WTC11 (cell line): ENCODE measurements around the gene CCDC8. TPM values are rescaled to one million over a fixed set of nuclear protein-coding genes. Genes with fewer than 3 reads are reported as not detected.

Experiments used
- ATAC-seq: fragments of 200-7000 bp; cut with Tn5 transposase; 2 replicates; pipeline ENCODE4 v1.10.0; 2021; ENCODE audit warnings: mild to moderate bottlenecking, moderate library complexity
- CTCF ChIA-PET: fragments of 300-600 bp; sonication (Branson Sonifier 250); formaldehyde crosslinking; loops from one replicate; lab custom pipeline; 2021; ENCODE audit warnings: antibody characterized with exemption; lab: Charles Lee
- POLR2A ChIA-PET: fragments of 350-600 bp; sonication (Branson Sonifier 250); formaldehyde crosslinking; loops from one replicate; lab custom pipeline; 2021; ENCODE audit warnings: antibody characterized with exemption; lab: Charles Lee
- DNase-seq: peaks from one replicate; pipeline ENCODE4 v3.0.0; 2021; ENCODE audit warnings: low spot score
- H3K27ac Mint-ChIP-seq: 2 replicates; pipeline ENCODE4 v1.8.0; 2021; ENCODE audit warnings: mixed read lengths
- H3K27me3 Mint-ChIP-seq: 2 replicates; pipeline ENCODE4 v1.8.0; 2021; ENCODE audit warnings: low read depth, mild to moderate bottlenecking, moderate library complexity, mixed read lengths
- H3K36me3 Mint-ChIP-seq: 2 replicates; pipeline ENCODE4 v1.8.0; 2021; ENCODE audit warnings: mixed read lengths
- H3K4me1 Mint-ChIP-seq: 2 replicates; pipeline ENCODE4 v1.8.0; 2022; ENCODE audit warnings: mixed read lengths
- H3K4me3 Mint-ChIP-seq: 2 replicates; pipeline ENCODE4 v1.8.0; 2021; ENCODE audit warnings: mild to moderate bottlenecking, moderate library complexity, mixed read lengths
- H3K9me3 Mint-ChIP-seq: 2 replicates; pipeline ENCODE4 v1.8.0; 2021; ENCODE audit warnings: mixed read lengths
- CBFB ChIP-seq: sonication (generic); formaldehyde crosslinking; IDR thresholded peaks from 2 replicates; pipeline ENCODE4 v1.8.1; 2022; ENCODE audit warnings: mild to moderate bottlenecking, low read depth, missing genetic modification reagents
- FOXK1 ChIP-seq: sonication (generic); formaldehyde crosslinking; IDR thresholded peaks from 2 replicates; pipeline ENCODE4 v1.8.0; 2022; ENCODE audit warnings: mild to moderate bottlenecking, moderate library complexity, missing genetic modification reagents
- GABPB1 ChIP-seq: sonication (generic); formaldehyde crosslinking; IDR thresholded peaks from 2 replicates; pipeline ENCODE4 v1.8.1; 2023; ENCODE audit warnings: mild to moderate bottlenecking, missing genetic modification reagents
- JUN ChIP-seq: sonication (generic); formaldehyde crosslinking; IDR thresholded peaks from 2 replicates; pipeline ENCODE4 v1.8.0; 2023; ENCODE audit warnings: mild to moderate bottlenecking, missing genetic modification reagents
- ZNF219 ChIP-seq: sonication (generic); formaldehyde crosslinking; IDR thresholded peaks from 2 replicates; pipeline ENCODE4 v1.8.0; 2023; ENCODE audit warnings: missing genetic modification reagents, mild to moderate bottlenecking, borderline replicate concordance
- ZNF232 ChIP-seq: sonication (generic); formaldehyde crosslinking; IDR thresholded peaks from 2 replicates; pipeline ENCODE4 v1.8.0; 2022; ENCODE audit warnings: mild to moderate bottlenecking, missing genetic modification reagents
- total RNA-seq: library from RNA; stranded (reverse); gene quantifications from 3 replicates; pipeline ENCODE4 v1.2.3, GENCODE V29; 2021
- TF ChIP-seq, protein P1 (sequence below): fragments of 250-450 bp; sonication (Bioruptor Pico); IDR thresholded peaks from 2 replicates; pipeline ENCODE4 v1.9.0; 2021; ENCODE audit warnings: mild to moderate bottlenecking
- TF ChIP-seq, protein P2 (sequence below): fragments of 250-450 bp; sonication (Bioruptor Pico); conservative IDR thresholded peaks from 2 replicates; pipeline ENCODE4 v1.9.0; 2021; ENCODE audit warnings: mild to moderate bottlenecking
- TF ChIP-seq, protein P3 (sequence below): sonication (generic); formaldehyde crosslinking; IDR thresholded peaks from 2 replicates; pipeline ENCODE4 v1.8.1; 2023; ENCODE audit warnings: mild to moderate bottlenecking, missing genetic modification reagents
- TF ChIP-seq, protein P4 (sequence below): sonication (generic); formaldehyde crosslinking; IDR thresholded peaks from 2 replicates; pipeline ENCODE4 v1.8.0; 2023; ENCODE audit warnings: mild to moderate bottlenecking, missing genetic modification reagents
- TF ChIP-seq, protein P5 (sequence below): sonication (generic); formaldehyde crosslinking; IDR thresholded peaks from 2 replicates; pipeline ENCODE4 v1.8.0; 2022; ENCODE audit warnings: mild to moderate bottlenecking, missing genetic modification reagents

Gene CCDC8
- total RNA-seq, 1 experiment from 2014 or later, result 25.7 TPM

DNA sequence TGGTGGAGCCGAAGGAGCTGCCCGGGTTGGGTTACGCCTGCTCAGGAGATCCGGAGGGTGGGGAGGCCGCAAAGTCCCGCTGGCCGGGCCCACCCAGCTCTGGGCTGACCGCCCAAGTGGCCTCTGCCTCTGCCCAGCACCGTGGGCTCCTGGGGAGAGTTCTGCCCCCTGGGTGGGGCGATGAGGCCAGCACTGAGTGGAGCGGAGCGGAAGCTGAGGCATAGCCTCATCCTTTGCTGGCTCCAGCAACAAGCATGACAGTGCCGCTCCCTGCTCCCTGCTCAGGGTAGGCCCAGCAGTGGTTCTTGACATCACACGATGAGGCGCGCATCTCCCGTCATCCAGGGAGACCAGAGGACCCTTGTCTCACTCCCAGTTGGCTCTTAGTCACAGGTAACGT lies 22.5 kb downstream of the CCDC8 start (continued):
- TF ChIP-seq, protein P1, sequence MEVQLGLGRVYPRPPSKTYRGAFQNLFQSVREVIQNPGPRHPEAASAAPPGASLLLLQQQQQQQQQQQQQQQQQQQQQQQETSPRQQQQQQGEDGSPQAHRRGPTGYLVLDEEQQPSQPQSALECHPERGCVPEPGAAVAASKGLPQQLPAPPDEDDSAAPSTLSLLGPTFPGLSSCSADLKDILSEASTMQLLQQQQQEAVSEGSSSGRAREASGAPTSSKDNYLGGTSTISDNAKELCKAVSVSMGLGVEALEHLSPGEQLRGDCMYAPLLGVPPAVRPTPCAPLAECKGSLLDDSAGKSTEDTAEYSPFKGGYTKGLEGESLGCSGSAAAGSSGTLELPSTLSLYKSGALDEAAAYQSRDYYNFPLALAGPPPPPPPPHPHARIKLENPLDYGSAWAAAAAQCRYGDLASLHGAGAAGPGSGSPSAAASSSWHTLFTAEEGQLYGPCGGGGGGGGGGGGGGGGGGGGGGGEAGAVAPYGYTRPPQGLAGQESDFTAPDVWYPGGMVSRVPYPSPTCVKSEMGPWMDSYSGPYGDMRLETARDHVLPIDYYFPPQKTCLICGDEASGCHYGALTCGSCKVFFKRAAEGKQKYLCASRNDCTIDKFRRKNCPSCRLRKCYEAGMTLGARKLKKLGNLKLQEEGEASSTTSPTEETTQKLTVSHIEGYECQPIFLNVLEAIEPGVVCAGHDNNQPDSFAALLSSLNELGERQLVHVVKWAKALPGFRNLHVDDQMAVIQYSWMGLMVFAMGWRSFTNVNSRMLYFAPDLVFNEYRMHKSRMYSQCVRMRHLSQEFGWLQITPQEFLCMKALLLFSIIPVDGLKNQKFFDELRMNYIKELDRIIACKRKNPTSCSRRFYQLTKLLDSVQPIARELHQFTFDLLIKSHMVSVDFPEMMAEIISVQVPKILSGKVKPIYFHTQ (CRISPR knock-in tag), result no peak
- TF ChIP-seq, all 79 proteins: peak for 0

DNA sequence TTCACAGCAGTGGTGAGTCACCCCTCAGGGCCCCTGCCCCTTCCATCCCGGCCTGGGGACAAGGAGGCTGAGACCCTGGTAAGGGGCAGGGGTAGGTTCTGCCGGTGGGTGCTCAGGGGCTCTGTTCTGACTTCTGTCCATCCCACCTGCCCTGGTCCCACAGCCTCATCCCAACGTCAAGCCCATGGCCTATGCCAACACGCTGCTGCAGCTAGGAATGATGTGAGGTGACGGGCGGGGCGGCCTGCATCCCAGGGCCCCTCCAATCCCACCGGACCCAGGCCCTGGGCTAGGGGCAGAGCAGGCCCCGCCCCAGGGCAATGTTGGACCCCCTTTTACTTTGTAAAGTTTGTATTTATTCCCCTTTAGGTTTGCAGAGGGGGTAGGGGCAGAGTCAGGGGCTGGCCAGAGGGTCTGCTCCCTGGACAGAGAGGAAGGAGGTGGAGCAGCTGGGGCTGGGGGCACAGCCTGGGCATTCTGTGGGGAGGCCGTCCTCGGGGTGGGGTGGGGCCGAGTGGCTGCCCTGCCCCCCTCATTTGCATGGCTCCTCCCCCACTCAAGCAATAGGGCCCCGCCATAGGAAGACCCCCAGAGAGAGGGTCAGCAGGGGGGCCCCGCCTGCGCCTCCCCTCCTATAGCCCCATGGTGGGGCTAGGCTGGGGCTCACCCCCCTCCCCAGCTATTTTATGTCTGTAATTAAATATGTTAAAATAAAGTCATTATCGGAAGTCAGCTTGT lies 23.1 kb downstream of the CCDC8 start:
- Mint-ChIP-seq H3K27ac (no peak overlapping the region), H3K27me3 (no peaks in the 10 kb centered on the region), H3K36me3 (peaks cover 52% of the 10 kb centered on the region), H3K4me1 (peaks cover 3% of the 10 kb centered on the region), H3K9me3 (no peaks in the 10 kb centered on the region), H3K4me3 (no peak overlapping the region)
- ChIA-PET POLR2A (no interaction called here), CTCF (interaction anchor here (1.5 to 2.4 kb wide), 2 partner anchors 9 to 17 kb away, joined by 4 to 12 read pairs; no protein-coding TSS in a partner anchor)
- TF ChIP-seq, protein P2, sequence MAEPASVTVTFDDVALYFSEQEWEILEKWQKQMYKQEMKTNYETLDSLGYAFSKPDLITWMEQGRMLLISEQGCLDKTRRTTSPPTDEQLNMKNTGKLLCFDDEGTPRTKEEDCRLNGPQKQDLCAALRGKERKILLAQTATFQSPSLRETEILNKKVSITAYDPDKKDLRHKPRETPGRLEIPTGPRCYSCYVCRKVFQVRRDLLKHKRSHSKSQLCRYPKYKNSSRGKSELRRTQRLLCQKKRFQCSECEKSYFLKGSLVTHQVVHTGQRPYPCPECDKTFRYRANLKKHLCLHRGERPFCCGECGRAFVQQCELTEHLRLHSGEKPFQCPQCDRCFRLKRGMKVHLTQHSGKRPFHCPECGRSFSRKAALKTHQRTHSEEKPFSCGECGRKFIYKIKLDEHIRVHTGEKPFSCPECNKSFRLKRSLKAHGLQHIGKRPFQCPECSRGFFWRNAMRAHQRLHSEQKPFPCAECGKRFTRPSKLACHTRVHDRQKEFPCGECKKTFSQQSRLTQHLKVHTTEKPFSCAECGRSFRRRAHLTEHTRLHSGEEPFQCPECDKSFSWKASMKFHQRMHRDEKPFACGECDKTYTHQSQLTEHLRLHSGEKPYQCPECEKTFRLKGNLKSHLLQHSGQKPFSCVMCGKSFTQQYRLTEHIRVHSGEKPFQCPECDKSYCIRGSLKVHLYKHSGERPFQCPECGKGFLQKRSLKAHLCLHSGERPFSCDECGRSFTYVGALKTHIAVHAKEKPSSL (CRISPR knock-in tag), result no peak
- TF ChIP-seq JUN (CRISPR knock-in tag), result no peak
- TF ChIP-seq FOXK1 (CRISPR knock-in tag), result no peak
- TF ChIP-seq ZNF232 (CRISPR knock-in tag), result no peak
- peak; percentile 31 for ATAC-seq
- DNase-seq, result no peak

DNA sequence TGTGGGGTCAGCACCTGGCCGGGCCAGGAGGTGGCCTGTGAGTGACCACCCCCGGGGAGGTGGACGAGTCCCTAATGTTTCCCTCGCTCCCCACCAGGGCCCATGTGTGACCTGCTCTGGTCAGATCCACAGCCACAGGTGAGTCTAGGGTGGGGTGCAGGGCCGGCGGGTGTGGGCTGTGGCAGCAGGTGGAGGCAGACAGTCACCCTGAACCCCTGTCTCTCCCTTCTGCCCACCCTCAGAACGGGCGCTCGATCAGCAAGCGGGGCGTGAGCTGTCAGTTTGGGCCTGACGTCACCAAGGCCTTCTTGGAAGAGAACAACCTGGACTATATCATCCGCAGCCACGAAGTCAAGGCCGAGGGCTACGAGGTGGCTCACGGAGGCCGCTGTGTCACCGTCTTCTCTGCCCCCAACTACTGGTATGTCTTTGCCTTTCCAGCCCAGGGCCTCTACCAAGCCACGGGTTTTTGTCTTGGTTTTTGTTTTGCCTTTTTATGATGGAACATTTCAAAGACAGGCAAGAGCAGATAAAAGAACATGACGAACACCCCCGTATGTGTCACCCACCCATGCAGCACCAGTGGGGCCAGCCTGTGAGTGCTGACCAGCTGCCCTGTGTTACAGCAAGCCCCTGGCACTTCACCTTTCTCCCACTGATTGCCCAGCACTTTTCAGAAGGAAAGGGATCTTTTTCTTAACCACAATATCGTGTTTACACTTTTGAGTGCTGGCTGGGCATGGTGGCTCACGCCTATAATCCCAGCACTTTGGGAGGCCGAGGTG lies 24.9 kb downstream of the CCDC8 start:
- TF ChIP-seq, protein P3, sequence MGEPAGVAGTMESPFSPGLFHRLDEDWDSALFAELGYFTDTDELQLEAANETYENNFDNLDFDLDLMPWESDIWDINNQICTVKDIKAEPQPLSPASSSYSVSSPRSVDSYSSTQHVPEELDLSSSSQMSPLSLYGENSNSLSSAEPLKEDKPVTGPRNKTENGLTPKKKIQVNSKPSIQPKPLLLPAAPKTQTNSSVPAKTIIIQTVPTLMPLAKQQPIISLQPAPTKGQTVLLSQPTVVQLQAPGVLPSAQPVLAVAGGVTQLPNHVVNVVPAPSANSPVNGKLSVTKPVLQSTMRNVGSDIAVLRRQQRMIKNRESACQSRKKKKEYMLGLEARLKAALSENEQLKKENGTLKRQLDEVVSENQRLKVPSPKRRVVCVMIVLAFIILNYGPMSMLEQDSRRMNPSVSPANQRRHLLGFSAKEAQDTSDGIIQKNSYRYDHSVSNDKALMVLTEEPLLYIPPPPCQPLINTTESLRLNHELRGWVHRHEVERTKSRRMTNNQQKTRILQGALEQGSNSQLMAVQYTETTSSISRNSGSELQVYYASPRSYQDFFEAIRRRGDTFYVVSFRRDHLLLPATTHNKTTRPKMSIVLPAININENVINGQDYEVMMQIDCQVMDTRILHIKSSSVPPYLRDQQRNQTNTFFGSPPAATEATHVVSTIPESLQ, result no peak
- TF ChIP-seq CBFB (CRISPR knock-in tag) (no peak), GABPB1 (no peak), ZNF219 (CRISPR knock-in tag) (no peak)
- TF ChIP-seq, protein P4, sequence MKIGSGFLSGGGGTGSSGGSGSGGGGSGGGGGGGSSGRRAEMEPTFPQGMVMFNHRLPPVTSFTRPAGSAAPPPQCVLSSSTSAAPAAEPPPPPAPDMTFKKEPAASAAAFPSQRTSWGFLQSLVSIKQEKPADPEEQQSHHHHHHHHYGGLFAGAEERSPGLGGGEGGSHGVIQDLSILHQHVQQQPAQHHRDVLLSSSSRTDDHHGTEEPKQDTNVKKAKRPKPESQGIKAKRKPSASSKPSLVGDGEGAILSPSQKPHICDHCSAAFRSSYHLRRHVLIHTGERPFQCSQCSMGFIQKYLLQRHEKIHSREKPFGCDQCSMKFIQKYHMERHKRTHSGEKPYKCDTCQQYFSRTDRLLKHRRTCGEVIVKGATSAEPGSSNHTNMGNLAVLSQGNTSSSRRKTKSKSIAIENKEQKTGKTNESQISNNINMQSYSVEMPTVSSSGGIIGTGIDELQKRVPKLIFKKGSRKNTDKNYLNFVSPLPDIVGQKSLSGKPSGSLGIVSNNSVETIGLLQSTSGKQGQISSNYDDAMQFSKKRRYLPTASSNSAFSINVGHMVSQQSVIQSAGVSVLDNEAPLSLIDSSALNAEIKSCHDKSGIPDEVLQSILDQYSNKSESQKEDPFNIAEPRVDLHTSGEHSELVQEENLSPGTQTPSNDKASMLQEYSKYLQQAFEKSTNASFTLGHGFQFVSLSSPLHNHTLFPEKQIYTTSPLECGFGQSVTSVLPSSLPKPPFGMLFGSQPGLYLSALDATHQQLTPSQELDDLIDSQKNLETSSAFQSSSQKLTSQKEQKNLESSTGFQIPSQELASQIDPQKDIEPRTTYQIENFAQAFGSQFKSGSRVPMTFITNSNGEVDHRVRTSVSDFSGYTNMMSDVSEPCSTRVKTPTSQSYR, result no peak
- TF ChIP-seq, protein P5, sequence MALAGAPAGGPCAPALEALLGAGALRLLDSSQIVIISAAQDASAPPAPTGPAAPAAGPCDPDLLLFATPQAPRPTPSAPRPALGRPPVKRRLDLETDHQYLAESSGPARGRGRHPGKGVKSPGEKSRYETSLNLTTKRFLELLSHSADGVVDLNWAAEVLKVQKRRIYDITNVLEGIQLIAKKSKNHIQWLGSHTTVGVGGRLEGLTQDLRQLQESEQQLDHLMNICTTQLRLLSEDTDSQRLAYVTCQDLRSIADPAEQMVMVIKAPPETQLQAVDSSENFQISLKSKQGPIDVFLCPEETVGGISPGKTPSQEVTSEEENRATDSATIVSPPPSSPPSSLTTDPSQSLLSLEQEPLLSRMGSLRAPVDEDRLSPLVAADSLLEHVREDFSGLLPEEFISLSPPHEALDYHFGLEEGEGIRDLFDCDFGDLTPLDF (CRISPR knock-in tag), result no peak
- ChIA-PET CTCF (interaction anchor here (0.5 kb wide), 1 partner anchor 213 kb away, joined by 3 read pairs; no protein-coding TSS in a partner anchor), POLR2A (no interaction called here)
- Mint-ChIP-seq H3K4me3 (no peak overlapping the region), H3K27me3 (no peaks in the 10 kb centered on the region), H3K27ac (no peak overlapping the region), H3K9me3 (no peaks in the 10 kb centered on the region), H3K36me3 (peaks cover 63% of the 10 kb centered on the region), H3K4me1 (peaks cover 3% of the 10 kb centered on the region)
- DNase-seq, result no peak
- ATAC-seq, result no peak
